Activated CD8-positive, alpha-beta T cell treated with anti-CD3 and anti-CD28 coated beads for 36 hours (primary cell): ENCODE measurements around the gene PLCH1. TPM values are rescaled to one million over a fixed set of nuclear protein-coding genes. Genes with fewer than 3 reads are reported as not detected.

ENCODE experiments used
- ATAC-seq: fragments of 200-7000 bp; cut with Tn5 transposase; one replicate; pipeline ENCODE4 v1.10.0; 2021; ENCODE audit warnings: mild to moderate bottlenecking, moderate library complexity
- CTCF ChIA-PET: fragments of 350-600 bp; sonication (Branson Sonifier 250); formaldehyde crosslinking; loops from one replicate; lab custom pipeline; 2021; ENCODE audit warnings: antibody characterized with exemption; lab: Charles Lee
- POLR2A ChIA-PET: fragments of 350-600 bp; sonication (Branson Sonifier 250); formaldehyde crosslinking; loops from one replicate; lab custom pipeline; 2021; ENCODE audit warnings: antibody characterized with exemption; lab: Charles Lee
- DNase-seq: peaks from one replicate; pipeline ENCODE4 v3.0.0-alpha.2; 2020
- H3K27ac Mint-ChIP-seq: one replicate; pipeline ENCODE4 v1.8.0; 2021; ENCODE audit warnings: mild to moderate bottlenecking, mixed read lengths
- H3K27me3 Mint-ChIP-seq: one replicate; pipeline ENCODE4 v1.8.0; 2021; ENCODE audit warnings: mixed read lengths
- H3K36me3 Mint-ChIP-seq: one replicate; pipeline ENCODE4 v1.8.0; 2021; ENCODE audit warnings: low read depth, mixed read lengths
- H3K4me1 Mint-ChIP-seq: one replicate; pipeline ENCODE4 v1.8.0; 2021; ENCODE audit warnings: low read depth, mixed read lengths
- H3K4me3 Mint-ChIP-seq: one replicate; pipeline ENCODE4 v1.8.0; 2021; ENCODE audit warnings: mild to moderate bottlenecking, moderate library complexity, mixed read lengths
- H3K9me3 Mint-ChIP-seq: one replicate; pipeline ENCODE4 v1.8.0; 2021; ENCODE audit warnings: mixed read lengths
- CTCF ChIP-seq: fragments of 200-600 bp; IDR thresholded peaks from one replicate; pipeline ENCODE4 v1.8.0; 2022; ENCODE audit warnings: antibody characterized with exemption, mild to moderate bottlenecking
- intact Hi-C: fragments of 100-400 bp; cut with micrococcal nuclease; formaldehyde crosslinking; loops from one replicate; pipeline ENCODE4 v1.10.0; 2022
- total RNA-seq, 2 experiments: library from RNA; stranded (reverse); gene quantifications; one replicate each; pipeline ENCODE4 v1.2.3, GENCODE V29; 2021

Gene PLCH1
- under 1 TPM; 0.20 to 0.32 TPM for total RNA-seq

- CTCF ChIA-PET, result interaction anchor here (0.9 to 1.5 kb wide), 3 partner anchors 14 to 125 kb away, joined by 3 to 5 read pairs (median 3); partner anchors contain the start of genes C3orf33 and GMPS
Measured at GRCh38 chr3:155744626-155745324, at the start of gene PLCH1. Gene PLCH1 (minus strand): TSS chr3:155745071. CDS start chr3:155704224, 40,847 bp downstream.

GRCh38 chr3:155792532-155792931 lies 47.7 kb upstream of the PLCH1 start:
- no peak for TF ChIP-seq CTCF
- ATAC-seq, result no peak
- Mint-ChIP-seq H3K36me3 (peaks cover 48% of the 10 kb centered on the region), H3K27me3 (no peaks in the 10 kb centered on the region), H3K9me3 (peaks cover 8% of the 10 kb centered on the region), H3K27ac (no peak overlapping the region), H3K4me3 (no peak overlapping the region), H3K4me1 (peaks cover 9% of the 10 kb centered on the region)
- intact Hi-C loops, result no loop called here
- DNase-seq, result no peak
- ChIA-PET POLR2A (interaction anchor here (0.7 kb wide), 1 partner anchor 28 kb away, joined by 3 read pairs; no protein-coding TSS in a partner anchor), CTCF (no interaction called here)

More at GRCh38 chr3:155744626-155745324, at the start of gene PLCH1:
- intact Hi-C loops, result no loop called here
- peak; percentile 57 for DNase-seq
- Mint-ChIP-seq H3K4me1 (peaks cover 10% of the 10 kb centered on the region), H3K36me3 (no peaks in the 10 kb centered on the region), H3K27me3 (peaks cover 40% of the 10 kb centered on the region), H3K4me3 (peak within 1 kb of the TSS; percentile 75), H3K9me3 (no peaks in the 10 kb centered on the region), H3K27ac (no peak within 1 kb of the TSS)
- POLR2A ChIA-PET, result interaction anchor here (0.8 kb wide), 1 partner anchor 109 kb away, joined by 3 read pairs; the partner anchor contains the start of gene SLC33A1
- no peak for TF ChIP-seq CTCF
- peak; percentile 71 for ATAC-seq

GRCh38 chr3:155791190-155791589 lies 46.3 kb upstream of the PLCH1 start:
- Mint-ChIP-seq H3K36me3 (peaks cover 36% of the 10 kb centered on the region), H3K27me3 (no peaks in the 10 kb centered on the region), H3K9me3 (peaks cover 8% of the 10 kb centered on the region), H3K4me1 (peaks cover 8% of the 10 kb centered on the region), H3K4me3 (no peak overlapping the region), H3K27ac (no peak overlapping the region)
- no peak for TF ChIP-seq CTCF
- CTCF ChIA-PET, result no interaction called here
- POLR2A ChIA-PET, result no interaction called here
- no peak for ATAC-seq
- no peak for DNase-seq
- intact Hi-C loops, result no loop called here

GRCh38 chr3:155790272-155790925 lies 45.5 kb upstream of the PLCH1 start:
- CTCF ChIA-PET, result no interaction called here
- H3K9me3 Mint-ChIP-seq, result peaks cover 8% of the 10 kb centered on the region
- H3K4me3 Mint-ChIP-seq, result no peak overlapping the region
- ATAC-seq, result no peak
- H3K27ac Mint-ChIP-seq, result no peak overlapping the region
- no peaks in the 10 kb centered on the region for H3K27me3 Mint-ChIP-seq
- peaks cover 32% of the 10 kb centered on the region for H3K36me3 Mint-ChIP-seq
- POLR2A ChIA-PET, result no interaction called here
- TF ChIP-seq CTCF, result no peak
- intact Hi-C loops, result no loop called here
- DNase-seq, result no peak
- peaks cover 14% of the 10 kb centered on the region for H3K4me1 Mint-ChIP-seq
